Femur (tissue), 1 donor: ENCODE results near the gene SLC6A4.
"Not testable (repeated sequence)": the region's sequence is repeated elsewhere in the genome, so short reads cannot be mapped to it uniquely, and the experiment has no call there.

Experiments used
- DNase-seq: peaks from one replicate; pipeline ENCODE4 v3.0.0-alpha.2; 2017

The SLC6A4 gene

GRCh38 chr17:30217746-30218245 lies 17.7 kb downstream of the SLC6A4 start:
- no peak for DNase-seq

DNA sequence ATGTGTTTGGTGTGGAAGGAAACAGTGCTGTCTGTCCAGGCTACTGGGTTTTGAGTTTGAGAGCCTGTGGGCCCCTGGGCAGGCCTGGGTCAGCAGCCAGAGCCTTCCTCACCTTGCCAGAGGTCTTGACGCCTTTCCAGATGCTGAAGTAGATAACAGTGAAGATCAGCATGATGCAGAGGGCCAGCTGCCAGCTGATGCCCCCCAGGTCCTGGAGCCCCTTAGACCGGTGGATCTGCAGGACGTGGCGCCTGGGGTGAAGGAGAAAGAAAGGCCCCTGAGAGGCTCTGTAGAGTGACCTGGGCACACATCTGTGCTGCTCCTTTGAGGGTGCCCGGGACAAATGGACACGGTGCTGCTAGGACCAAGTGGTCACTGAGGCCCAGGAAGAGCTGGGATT lies 18.4 kb downstream of the SLC6A4 start:
- DNase-seq: no peak

DNA sequence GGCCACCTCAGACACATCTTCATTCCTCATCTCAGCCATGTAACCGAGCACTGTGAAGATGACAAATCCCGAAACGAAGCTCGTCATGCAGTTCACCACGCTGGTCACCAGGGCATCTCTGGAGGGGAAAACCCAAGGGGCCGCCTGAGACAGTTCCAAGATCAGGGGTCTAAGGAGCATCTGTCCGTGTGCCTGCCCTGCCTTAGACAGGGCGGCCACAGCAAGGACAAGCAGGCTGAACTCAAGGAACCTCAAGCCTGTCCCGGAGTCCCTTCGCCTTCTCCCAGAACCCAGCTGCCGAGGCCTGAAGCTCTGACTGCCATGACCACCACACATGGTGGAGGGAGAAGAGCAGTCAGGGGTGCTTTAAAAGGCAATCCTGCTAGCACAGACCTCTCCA lies 22.7 kb downstream of the SLC6A4 start:
- no peak for DNase-seq

GRCh38 chr17:30211371-30211770 lies 24.1 kb downstream of the SLC6A4 start:
- no peak for DNase-seq

- DNase-seq: no peak
Measured at GRCh38 chr17:30210901-30211300, 24.6 kb downstream of the SLC6A4 start.

GRCh38 chr17:30210366-30210765 lies 25.1 kb downstream of the SLC6A4 start:
- DNase-seq: no peak

- DNase-seq: no peak
Measured at GRCh38 chr17:30209930-30210329, 25.6 kb downstream of the SLC6A4 start.

GRCh38 chr17:30208214-30208613 lies 27.3 kb downstream of the SLC6A4 start:
- no peak for DNase-seq

- DNase-seq: no peak
Measured at GRCh38 chr17:30207655-30208054, 27.8 kb downstream of the SLC6A4 start.

- DNase-seq: no peak
Measured at GRCh38 chr17:30203471-30203981, 32.0 kb downstream of the SLC6A4 start.

DNA sequence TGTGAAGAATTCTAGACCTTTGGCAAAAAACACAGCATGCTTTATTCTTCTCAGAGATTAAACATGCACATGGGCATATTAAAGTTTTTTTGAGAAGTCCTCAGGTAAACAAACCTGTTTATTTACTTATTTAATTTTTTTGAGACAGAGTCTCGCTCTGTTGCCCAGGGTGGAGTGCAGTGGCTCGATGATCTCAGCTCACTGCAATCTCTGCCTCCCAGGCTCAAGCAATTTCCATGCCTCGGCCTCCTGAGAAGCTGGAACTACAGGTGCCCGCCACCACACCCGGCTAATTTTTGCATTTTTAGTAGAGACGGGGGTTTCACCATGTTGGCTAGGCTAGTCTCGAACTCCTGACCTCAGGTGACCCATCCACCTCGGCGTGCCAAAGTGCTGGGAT lies 34.8 kb downstream of the SLC6A4 start:
- DNase-seq: not testable (repeated sequence)

DNA sequence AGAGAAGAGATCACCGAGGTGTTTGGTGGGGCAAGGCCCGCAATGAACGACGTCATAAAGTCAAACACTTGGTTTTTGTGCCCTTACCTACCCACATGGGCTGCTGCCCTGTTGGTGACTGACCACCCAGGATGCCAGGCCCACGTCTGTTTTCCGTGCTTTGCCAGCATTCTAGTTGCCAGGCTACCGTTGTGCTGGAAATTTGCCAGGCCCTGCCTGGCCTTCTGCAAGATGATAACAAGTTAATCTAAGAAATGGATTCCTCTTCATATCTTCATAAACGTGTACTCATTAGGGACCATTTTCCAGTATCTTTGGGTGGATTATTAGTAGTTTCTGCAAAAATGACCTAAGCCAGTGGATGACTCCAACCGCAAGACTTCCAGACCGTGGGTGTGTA lies 35.4 kb downstream of the SLC6A4 start:
- DNase-seq: no peak

DNA sequence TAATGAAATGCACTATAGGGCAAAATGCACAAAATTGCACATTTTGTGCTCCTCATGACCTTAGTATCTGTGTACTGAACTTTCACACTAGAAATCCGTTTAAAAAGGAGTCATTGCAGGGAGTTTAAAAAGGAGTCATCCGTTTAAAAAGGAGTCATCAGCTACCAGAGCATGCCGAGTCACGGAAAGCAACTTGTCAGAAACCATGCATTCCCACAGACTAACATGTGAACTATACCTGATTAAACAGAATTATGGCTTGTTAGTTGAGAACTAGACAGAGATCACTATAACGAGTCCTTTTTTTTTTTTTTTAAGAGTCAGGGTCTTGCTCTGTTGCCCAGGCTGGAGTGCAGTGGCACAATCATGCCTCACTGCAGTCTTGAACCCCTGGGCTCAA lies 35.9 kb downstream of the SLC6A4 start:
- DNase-seq: no peak

- DNase-seq: no peak
Measured at GRCh38 chr17:30197416-30197815, 38.1 kb downstream of the SLC6A4 start.

DNA sequence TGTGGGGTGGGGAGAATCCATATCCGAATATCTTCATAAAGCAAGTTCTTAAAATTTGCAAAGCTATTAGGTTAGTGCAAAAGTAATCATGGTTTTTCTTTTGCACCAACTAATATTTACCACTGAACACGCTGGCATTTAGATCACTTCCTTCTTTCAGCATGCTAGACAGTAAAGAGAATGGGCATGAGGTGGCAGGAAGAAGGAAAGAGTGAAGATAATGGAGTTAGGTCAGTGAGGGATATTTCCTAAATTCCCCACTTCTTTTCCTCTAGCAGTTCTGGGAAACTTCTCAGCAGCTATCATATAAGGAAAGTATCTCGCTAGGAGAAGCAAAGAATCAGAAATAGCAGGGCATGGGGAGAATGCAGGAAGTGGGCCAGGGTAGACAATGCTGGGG lies 39.0 kb downstream of the SLC6A4 start:
- DNase-seq: no peak

- no peak for DNase-seq
Measured at GRCh38 chr17:30191072-30191471, 44.4 kb downstream of the SLC6A4 start.

DNA sequence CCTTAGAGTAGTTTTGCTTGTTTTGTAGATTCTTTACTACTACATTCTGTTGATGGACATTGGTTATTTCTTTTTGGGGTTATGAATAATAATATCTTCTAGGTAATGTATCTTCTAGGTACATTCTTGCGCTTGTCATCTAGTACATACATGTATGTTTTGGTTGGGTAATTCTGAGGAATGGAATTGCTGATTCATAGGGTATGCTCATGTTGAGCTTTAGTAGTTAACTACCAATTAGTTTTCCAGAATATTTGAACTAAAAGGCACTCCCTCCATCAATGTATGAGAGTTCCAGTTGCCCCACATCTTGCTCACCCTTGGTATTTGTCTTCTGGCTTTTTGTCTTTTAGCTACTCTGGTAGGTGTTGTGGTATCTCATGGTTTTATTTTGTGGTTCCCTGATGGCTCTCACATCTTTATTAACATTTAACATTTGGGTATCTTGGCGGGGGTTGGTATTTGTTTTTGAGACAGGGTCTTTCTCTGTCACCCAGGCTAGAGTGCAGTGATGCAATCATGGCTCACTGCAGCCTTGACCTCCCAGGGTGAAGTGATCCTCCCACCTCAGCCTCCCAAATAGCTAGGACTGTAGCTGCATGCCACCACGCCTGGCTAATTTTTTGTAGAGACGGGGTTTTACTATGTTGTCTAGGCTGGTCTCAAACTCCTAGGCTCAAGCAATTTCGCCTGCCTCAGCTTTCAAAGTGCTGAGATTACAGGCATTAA lies 47.1 kb downstream of the SLC6A4 start:
- DNase-seq: no peak

- DNase-seq: no peak
Measured at GRCh38 chr17:30187573-30187972, 47.9 kb downstream of the SLC6A4 start.

GRCh38 chr17:30186761-30187160 lies 48.7 kb downstream of the SLC6A4 start:
- DNase-seq: no peak

DNA sequence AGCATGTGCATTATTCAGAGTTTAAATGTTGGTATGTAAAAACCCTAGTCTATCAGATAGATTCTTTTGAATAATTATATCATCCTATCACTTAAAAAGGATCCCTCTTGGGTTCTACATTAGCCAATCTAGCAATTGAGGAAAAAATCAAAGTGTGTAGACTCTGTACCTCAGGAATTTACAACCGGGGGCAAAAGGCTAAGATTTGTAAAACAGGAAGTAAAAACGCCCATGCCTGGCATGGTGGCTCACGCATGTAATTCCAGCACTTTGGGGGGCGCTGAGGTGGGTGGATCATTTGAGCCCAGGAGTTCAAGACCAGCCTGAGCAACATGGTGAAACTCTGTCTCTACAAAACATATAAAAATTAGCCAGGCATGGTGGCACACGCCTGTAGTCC lies 58.6 kb downstream of the SLC6A4 start:
- no peak for DNase-seq

GRCh38 chr17:30174556-30174955 lies 60.9 kb downstream of the SLC6A4 start:
- DNase-seq: no peak

DNA sequence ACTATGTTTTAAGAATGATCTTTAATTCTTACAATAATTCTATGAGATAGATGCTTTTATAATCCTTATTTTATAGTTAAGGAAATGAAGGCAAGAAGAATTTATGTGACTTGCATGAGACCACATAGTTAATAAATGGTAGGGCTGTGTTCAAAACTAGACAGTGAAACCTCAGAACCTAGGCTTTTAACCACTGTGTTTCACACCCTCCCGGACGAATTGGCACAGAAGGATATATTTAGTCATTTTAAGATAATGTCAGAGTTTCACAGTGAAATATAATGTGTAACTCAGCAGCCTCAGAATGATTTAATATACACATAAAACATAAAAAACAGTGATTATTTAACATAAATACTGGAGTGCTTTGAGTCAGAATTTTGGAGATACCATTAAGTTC lies 61.8 kb downstream of the SLC6A4 start:
- no peak for DNase-seq

GRCh38 chr17:30172560-30172959 lies 62.9 kb downstream of the SLC6A4 start:
- DNase-seq: no peak

DNA sequence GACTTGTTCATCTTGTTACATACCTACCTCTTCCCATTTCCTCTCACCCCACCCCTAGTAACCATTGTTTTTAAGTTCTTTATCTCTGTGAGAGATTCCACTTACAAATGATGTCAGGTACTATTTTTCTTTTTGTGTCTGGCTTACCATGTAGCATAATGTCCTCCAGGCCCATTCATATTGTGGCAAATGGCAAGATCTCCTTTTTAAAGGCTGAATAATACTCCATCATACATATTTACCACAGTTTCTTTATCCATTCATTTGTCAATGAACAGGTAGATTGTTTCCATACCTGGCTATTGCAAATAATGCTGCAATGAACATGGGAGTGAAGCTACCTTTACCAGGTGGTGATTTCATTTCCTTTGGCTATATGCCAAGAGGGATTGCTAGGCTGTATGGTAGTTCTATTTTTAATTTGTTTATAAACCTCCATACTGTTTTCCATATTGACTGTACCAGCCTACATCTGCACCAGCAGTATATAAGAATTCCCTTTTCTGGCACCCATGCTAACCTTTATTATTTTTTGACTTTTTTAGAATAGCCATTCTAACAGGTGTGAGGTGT lies 65.0 kb downstream of the SLC6A4 start:
- DNase-seq: no peak

DNA sequence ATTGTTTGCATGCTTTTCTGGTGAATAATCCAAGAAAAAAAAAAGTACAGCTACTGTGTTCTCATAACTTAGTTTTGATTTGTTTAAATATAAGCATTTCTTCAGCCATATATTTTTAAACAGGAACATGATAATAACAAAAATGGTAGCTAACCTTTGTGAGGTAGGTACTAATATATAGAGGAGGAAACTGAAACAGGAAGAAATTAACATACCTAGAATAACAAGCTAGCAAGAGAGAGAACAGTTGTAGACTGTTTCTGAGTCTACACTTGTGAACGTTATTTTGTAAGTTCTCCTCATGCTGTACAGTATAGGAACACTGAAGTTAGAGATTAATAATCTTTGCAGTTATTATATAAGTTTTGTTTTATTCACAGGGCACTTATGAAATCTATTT lies 69.5 kb downstream of the SLC6A4 start:
- DNase-seq: no peak
